D341Med (cell line): ENCODE data around the gene MPIG6B.

Experiments
- DNase-seq: peaks from one replicate; pipeline ENCODE4 v3.0.0; 2012; ENCODE audit warnings: low spot score

The MPIG6B gene

GRCh38 chr6:31723245-31723979 lies at the start of gene MPIG6B:
Gene MPIG6B (plus strand): TSS chr6:31723373. CDS start chr6:31723384, 11 bp downstream.
- DNase-seq = no peak

GRCh38 chr6:31676322-31676903 lies 46.8 kb upstream of the MPIG6B start:
- no peak for DNase-seq

GRCh38 chr6:31676904-31677303 lies 46.3 kb upstream of the MPIG6B start:
- DNase-seq = no peak

GRCh38 chr6:31677955-31678354 lies 45.2 kb upstream of the MPIG6B start:
- no peak for DNase-seq

- DNase-seq = peak; percentile 83
Observed at GRCh38 chr6:31680226-31681134, 42.7 kb upstream of the MPIG6B start, which contains the start of gene LY6G5C. Gene LY6G5C (minus strand): TSS chr6:31681067. CDS start chr6:31680373, 694 bp downstream.

- DNase-seq = peak; percentile 46
Observed at GRCh38 chr6:31681135-31681671, 42.0 kb upstream of the MPIG6B start.

- DNase-seq = no peak
Observed at GRCh38 chr6:31683591-31683990, 39.6 kb upstream of the MPIG6B start.

GRCh38 chr6:31686483-31686882 lies 36.7 kb upstream of the MPIG6B start:
- DNase-seq = no peak

GRCh38 chr6:31687321-31687720 lies 35.9 kb upstream of the MPIG6B start:
- no peak for DNase-seq

- DNase-seq = no peak
Observed at GRCh38 chr6:31687860-31688693, 35.1 kb upstream of the MPIG6B start.

GRCh38 chr6:31689249-31690110 lies 33.7 kb upstream of the MPIG6B start:
- no peak for DNase-seq

- no peak for DNase-seq
Observed at GRCh38 chr6:31690231-31691077, 32.7 kb upstream of the MPIG6B start.

GRCh38 chr6:31691078-31691463 lies 32.1 kb upstream of the MPIG6B start:
- no peak for DNase-seq

GRCh38 chr6:31691564-31692108 lies 31.5 kb upstream of the MPIG6B start:
- no peak for DNase-seq

- DNase-seq = no peak
Observed at GRCh38 chr6:31692353-31692752, 30.8 kb upstream of the MPIG6B start.

GRCh38 chr6:31692886-31693285 lies 30.3 kb upstream of the MPIG6B start:
- DNase-seq = no peak

GRCh38 chr6:31693535-31693934 lies 29.6 kb upstream of the MPIG6B start:
- DNase-seq = no peak

GRCh38 chr6:31697555-31697954 lies 25.6 kb upstream of the MPIG6B start:
- DNase-seq = no peak

GRCh38 chr6:31700740-31701401 lies 22.3 kb upstream of the MPIG6B start:
- no peak for DNase-seq
